Sigmoid colon (tissue), 4 donors: ENCODE data around the gene SMCHD1.
"Not testable (repeated sequence)": the region's sequence is repeated elsewhere in the genome, so short reads cannot be mapped to it uniquely, and the experiment has no call there.

Experiments used
- POLR2AphosphoS5 ChIP-seq, 4 donors: sonication (generic); formaldehyde crosslinking; IDR thresholded peaks; one replicate each; pipeline ENCODE4 v1.6.1; 2017; ENCODE audit warnings: antibody characterized with exemption in 4 of 4
- TF ChIP-seq, protein P1 (sequence below), 4 experiments: fragments of 450-650 bp in 3 of 4; fragments of 200-600 bp in 1 of 4; IDR thresholded peaks; one replicate each; pipeline ENCODE4 v1.5.1; 2016 to 2019; ENCODE audit warnings: antibody characterized with exemption in 4 of 4, mild to moderate bottlenecking in 3 of 4, moderate library complexity in 2 of 4

DNA sequence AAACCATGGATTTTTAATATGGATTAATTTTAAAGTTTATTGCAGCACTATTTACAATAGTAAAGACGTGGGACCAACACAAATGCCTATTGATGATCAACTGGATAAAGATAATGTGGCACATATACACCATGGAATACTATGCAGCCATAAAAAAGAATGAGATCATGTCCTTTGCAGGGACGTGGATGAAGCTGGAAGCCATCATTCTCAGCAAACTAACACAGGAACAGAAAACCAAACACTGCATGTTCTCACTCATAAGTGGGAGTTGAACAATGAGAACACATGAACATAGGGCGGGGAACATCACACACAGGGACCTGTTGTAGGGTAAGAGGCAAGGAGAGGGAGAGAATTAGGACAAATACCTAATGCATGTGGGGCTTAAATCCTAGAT, 5.3 kb downstream of the SMCHD1 start:
- TF ChIP-seq, protein P1, sequence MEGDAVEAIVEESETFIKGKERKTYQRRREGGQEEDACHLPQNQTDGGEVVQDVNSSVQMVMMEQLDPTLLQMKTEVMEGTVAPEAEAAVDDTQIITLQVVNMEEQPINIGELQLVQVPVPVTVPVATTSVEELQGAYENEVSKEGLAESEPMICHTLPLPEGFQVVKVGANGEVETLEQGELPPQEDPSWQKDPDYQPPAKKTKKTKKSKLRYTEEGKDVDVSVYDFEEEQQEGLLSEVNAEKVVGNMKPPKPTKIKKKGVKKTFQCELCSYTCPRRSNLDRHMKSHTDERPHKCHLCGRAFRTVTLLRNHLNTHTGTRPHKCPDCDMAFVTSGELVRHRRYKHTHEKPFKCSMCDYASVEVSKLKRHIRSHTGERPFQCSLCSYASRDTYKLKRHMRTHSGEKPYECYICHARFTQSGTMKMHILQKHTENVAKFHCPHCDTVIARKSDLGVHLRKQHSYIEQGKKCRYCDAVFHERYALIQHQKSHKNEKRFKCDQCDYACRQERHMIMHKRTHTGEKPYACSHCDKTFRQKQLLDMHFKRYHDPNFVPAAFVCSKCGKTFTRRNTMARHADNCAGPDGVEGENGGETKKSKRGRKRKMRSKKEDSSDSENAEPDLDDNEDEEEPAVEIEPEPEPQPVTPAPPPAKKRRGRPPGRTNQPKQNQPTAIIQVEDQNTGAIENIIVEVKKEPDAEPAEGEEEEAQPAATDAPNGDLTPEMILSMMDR (IDR thresholded peaks at IDR 0.05), result not testable (repeated sequence)
- TF ChIP-seq POLR2AphosphoS5 (IDR thresholded peaks at IDR 0.05), result not testable (repeated sequence)
